D341Med (cell line): ENCODE results near the gene PLA2G7.

Experiments used
- DNase-seq: peaks from one replicate; pipeline ENCODE4 v3.0.0; 2012; ENCODE audit warnings: low spot score

PLA2G7 gene

GRCh38 chr6:46688966-46689335 is 46.2 kb downstream of the PLA2G7 start:
- no peak for DNase-seq

DNA sequence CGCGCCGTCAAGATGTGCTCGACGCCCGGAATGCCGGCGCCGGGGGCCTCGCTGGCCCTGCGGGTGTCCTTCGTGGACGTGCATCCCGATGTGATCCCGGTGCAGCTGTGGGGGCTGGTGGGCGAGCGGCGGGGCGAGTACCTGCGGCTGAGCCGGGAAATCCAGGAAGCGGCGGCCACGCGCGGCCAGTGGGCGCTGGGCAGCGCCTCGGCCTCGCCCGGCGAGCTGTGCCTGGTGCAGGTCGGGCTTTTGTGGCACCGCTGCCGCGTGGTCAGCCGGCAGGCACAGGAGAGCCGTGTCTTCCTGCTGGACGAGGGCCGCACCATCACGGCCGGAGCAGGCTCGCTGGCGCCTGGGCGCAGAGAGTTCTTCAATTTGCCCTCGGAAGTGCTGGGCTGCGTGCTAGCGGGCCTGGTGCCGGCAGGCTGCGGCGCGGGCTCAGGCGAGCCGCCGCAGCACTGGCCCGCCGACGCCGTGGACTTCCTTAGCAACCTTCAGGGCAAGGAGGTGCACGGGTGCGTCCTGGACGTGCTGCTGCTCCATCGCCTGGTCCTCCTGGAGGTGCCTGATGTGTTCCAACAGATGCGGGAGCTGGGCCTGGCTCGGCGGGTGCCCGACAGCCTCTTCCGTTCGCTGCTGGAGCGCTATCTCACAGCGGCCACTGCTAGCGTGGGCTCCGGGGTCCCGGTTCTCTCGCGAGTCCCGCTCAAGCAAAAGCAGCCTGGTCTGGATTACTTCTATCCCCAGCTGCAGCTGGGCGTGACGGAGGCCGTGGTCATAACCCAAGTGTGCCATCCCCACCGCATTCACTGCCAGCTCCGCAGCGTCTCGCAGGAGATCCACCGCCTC is 46.8 kb downstream of the PLA2G7 start:
- DNase-seq, result peak; percentile 17

DNA sequence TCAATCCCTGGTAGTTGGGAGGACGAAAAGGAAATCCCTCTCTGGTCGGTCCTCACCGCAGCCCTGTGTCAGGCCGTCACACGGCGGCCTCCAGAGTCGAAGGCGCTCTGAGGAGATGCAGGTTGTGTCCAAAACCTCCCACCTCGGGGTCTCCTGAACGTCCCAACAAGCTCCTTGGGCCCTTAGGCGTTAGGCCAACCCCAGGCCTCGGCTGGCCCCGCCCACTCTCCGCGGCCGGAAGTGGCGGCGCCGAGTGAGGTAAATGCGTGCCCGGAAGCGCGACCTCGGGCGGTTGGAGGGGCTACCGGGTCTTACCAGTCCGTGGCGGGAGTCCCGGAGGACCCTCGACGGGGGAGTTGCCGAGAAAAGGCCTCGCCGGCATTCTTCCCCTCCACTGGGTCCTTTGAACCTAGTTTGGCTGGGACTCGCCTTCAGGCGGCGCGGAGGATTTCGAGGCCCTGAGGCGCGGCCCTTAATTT is 47.5 kb downstream of the PLA2G7 start, which contains the start of gene TDRD6:
TDRD6 (plus strand) TSS at position 267 of the 479 bp plus-strand sequence. CDS start 244 bp downstream, outside the sequence.
- no peak for DNase-seq

DNA sequence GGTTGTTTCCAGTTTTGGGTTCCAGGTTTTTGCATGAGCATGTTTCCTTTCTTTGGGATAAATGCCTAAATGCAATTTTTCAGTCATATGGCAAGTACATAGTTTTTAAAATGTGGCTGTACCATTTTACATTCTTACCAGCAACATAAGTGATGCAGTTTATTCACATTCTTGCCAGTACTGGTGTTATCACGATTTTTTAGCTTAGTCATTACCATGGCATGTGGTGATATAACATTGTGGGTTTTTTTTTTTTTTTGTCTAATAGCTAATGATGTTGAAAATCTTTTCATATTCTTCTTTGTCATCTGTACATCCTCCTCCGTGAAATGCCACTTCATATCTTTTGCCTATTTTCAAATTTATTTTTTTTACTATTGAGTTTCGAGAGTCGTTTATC is 50.4 kb downstream of the PLA2G7 start:
- DNase-seq, result no peak

GRCh38 chr6:46677314-46677654 is 57.9 kb downstream of the PLA2G7 start:
- DNase-seq, result no peak

DNA sequence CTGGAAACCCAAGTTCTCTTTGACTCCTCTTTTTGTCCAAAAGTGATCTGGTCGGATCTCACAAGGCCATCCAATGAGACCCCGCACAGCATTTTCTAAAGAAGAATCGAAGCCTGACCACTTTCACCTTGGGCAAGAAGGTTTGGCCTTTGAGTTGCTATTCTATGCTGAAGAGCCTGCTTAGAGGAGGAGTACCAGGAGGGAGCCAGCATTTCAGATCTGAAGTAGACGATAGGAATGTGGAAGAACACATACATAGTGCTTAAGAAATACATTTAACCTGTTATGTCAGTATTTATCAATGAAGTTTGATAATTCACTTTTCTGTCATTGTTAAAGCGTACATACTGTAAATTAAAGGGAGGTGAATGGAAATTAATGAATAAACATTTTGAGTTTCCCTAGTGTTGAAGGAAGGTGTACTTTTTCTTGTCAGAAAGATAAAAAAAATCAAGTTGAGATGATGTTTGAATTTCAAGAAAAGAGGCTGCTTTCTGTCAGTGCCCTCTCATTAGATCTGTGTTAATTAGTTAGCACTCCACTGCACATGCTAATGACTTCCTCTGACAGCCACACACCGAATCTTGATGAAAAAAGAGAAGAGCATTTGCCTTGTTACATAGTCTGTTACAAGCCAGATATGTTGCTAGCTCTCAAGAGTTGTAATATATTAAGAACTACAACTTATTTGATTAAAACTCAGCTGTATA is 58.4 kb downstream of the PLA2G7 start:
- no peak for DNase-seq

DNA sequence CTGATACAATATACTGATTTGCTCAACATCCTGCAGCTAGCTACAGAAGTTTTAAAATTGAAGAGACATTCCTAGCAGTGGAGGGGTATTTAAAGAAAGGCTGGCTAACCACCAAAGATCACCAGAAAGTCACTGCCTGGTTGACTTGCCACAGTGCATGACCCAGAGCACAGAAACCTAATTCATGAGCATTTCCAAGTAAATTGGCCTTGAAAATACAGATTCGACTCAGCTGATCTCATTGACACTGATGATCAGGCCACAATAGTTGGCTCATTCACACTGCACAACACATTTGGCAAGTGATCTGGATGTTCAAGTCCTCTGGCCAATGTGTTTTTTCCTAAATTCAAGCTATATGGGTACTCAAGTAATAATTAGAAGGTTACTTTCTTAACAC is 60.8 kb downstream of the PLA2G7 start:
- no peak for DNase-seq

DNA sequence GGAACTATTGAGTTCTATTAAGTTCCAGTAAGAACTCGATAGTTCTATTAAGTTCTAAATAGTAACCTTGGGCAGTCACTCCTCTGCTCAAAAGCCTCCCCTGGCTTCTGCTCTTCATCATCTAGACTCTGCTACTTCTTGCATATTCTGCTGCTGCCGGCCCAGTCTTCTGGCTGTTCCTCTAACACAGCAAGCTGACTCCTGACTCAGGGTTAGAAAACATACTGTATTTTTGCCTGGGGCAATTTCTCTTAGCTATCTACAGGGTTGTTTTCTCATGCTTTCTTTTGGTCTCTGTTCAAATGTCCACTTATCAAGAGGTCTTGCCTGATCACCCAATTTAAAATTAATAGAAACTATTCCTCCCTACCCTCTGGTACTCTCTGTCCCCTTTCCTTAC is 67.8 kb downstream of the PLA2G7 start:
- no peak for DNase-seq

- no peak for DNase-seq
These were observed 73.7 kb downstream of the PLA2G7 start for GRCh38 chr6:46661483-46661882.

GRCh38 chr6:46657642-46658041 is 77.5 kb downstream of the PLA2G7 start:
- no peak for DNase-seq

- peak; percentile 59 for DNase-seq
These were observed 79.4 kb downstream of the PLA2G7 start for GRCh38 chr6:46655803-46656202.
